Hepatocyte (in vitro differentiated cells): ENCODE results near the gene SLC25A30. TPM values are rescaled to one million over a fixed set of nuclear protein-coding genes. Genes with fewer than 3 reads are reported as not detected.

ENCODE experiments used
- DNase-seq: peaks from one replicate; pipeline ENCODE4 v3.0.0-alpha.2; 2016; ENCODE audit warnings: low spot score
- H2AFZ ChIP-seq: fragments of 200-600 bp; sonication (generic); 2 replicates; pipeline ENCODE4 v1.6.0; 2016; ENCODE audit warnings: antibody characterized with exemption, mild to moderate bottlenecking
- H3K27ac ChIP-seq: fragments of 200-600 bp; sonication (generic); 2 replicates; pipeline ENCODE4 v1.5.1; 2016; ENCODE audit warnings: mild to moderate bottlenecking
- H3K27me3 ChIP-seq: fragments of 200-600 bp; sonication (generic); 2 replicates; pipeline ENCODE4 v1.6.1; 2016
- H3K36me3 ChIP-seq: fragments of 200-600 bp; sonication (generic); replicated peaks from 2 replicates; pipeline ENCODE4 v1.5.1; 2016; ENCODE audit warnings: low read depth; ENCODE audit not compliant: insufficient read depth
- H3K4me1 ChIP-seq: fragments of 200-600 bp; sonication (generic); 2 replicates; pipeline ENCODE4 v1.5.1; 2016; ENCODE audit warnings: mild to moderate bottlenecking, moderate library complexity; ENCODE audit not compliant: insufficient read depth
- H3K4me2 ChIP-seq: fragments of 200-600 bp; sonication (generic); 2 replicates; pipeline ENCODE4 v1.6.0; 2016
- H3K4me3 ChIP-seq: fragments of 200-600 bp; sonication (generic); 2 replicates; pipeline ENCODE4 v1.5.1; 2016; ENCODE audit warnings: mild to moderate bottlenecking
- H3K79me2 ChIP-seq: fragments of 200-600 bp; sonication (generic); 2 replicates; pipeline ENCODE4 v1.6.0; 2017; ENCODE audit warnings: mild to moderate bottlenecking
- H3K9me2 ChIP-seq: fragments of 200-600 bp; sonication (generic); replicated peaks from 2 replicates; pipeline ENCODE4 v1.6.0; 2017; ENCODE audit warnings: mild to moderate bottlenecking; ENCODE audit not compliant: insufficient read depth
- H3K9me3 ChIP-seq: fragments of 200-600 bp; sonication (generic); 2 replicates; pipeline ENCODE4 v1.5.1; 2016; ENCODE audit warnings: low read depth, mild to moderate bottlenecking
- H4K20me1 ChIP-seq: fragments of 200-600 bp; sonication (generic); 2 replicates; pipeline ENCODE4 v1.6.0; 2016; ENCODE audit warnings: mild to moderate bottlenecking; ENCODE audit not compliant: insufficient read depth, poor library complexity, severe bottlenecking
- EZH2 ChIP-seq: fragments of 200-600 bp; sonication (generic); IDR thresholded peaks from 2 replicates; pipeline ENCODE4 v1.6.1; 2016; ENCODE audit warnings: antibody characterized with exemption, mild to moderate bottlenecking, borderline replicate concordance
- EZH2phosphoT487 ChIP-seq: fragments of 200-600 bp; sonication (generic); IDR thresholded peaks from one replicate; pipeline ENCODE4 v1.6.1; 2018; ENCODE audit warnings: antibody characterized with exemption, mild to moderate bottlenecking, low read depth, moderate library complexity; ENCODE audit not compliant: unreplicated experiment, severe bottlenecking
- WGBS: methylation state at CpG from one replicate; pipeline ENCODE4 v1.1.6; 2016; ENCODE audit warnings: low lambda C conversion rate; ENCODE audit errors: missing lambda C conversion rate; 5-methylcytosine and 5-hydroxymethylcytosine counted together
- polyA plus RNA-seq: library from polyadenylated mRNA; unstranded; fragments of >200 nt; fragmentation: Nextera tagmentation; extraction: Ambion mirVana; gene quantifications from 2 replicates; pipeline ENCODE4 v1.2.1, GENCODE V29; 2016
- total RNA-seq: library from RNA; depleted of rRNA; stranded (reverse); fragments of >200 nt; gene quantifications from 2 replicates; pipeline ENCODE4 v1.2.3, GENCODE V29; 2014
- TF ChIP-seq, protein P1 (sequence below): fragments of 200-600 bp; sonication (generic); IDR thresholded peaks from 2 replicates; pipeline ENCODE4 v1.5.1; 2016; ENCODE audit warnings: antibody characterized with exemption, mild to moderate bottlenecking; ENCODE audit not compliant: poor library complexity

Gene SLC25A30
- total and polyA plus RNA-seq, 2 experiments from 2014 or later: 2.8 to 13.3 TPM

GRCh38 chr13:45411221-45411620 is 7.0 kb downstream of the SLC25A30 start:
- Histone ChIP-seq H3K27me3 (no peaks in the 10 kb centered on the region), H3K4me3 (no peak overlapping the region), H2AFZ (no peak overlapping the region), H3K9me2 (no peaks in the 10 kb centered on the region), H3K79me2 (peaks cover 27% of the 10 kb centered on the region), H3K4me1 (peaks cover 9% of the 10 kb centered on the region), H4K20me1 (no peaks in the 10 kb centered on the region), H3K9me3 (no peaks in the 10 kb centered on the region), H3K4me2 (no peak overlapping the region), H3K36me3 (no peaks in the 10 kb centered on the region), H3K27ac (no peak overlapping the region)
- 62% methylated on average over 4 of the region's 4 CpGs for WGBS
- no peak for TF ChIP-seq EZH2
- TF ChIP-seq EZH2phosphoT487: no peak
- TF ChIP-seq, protein P1, sequence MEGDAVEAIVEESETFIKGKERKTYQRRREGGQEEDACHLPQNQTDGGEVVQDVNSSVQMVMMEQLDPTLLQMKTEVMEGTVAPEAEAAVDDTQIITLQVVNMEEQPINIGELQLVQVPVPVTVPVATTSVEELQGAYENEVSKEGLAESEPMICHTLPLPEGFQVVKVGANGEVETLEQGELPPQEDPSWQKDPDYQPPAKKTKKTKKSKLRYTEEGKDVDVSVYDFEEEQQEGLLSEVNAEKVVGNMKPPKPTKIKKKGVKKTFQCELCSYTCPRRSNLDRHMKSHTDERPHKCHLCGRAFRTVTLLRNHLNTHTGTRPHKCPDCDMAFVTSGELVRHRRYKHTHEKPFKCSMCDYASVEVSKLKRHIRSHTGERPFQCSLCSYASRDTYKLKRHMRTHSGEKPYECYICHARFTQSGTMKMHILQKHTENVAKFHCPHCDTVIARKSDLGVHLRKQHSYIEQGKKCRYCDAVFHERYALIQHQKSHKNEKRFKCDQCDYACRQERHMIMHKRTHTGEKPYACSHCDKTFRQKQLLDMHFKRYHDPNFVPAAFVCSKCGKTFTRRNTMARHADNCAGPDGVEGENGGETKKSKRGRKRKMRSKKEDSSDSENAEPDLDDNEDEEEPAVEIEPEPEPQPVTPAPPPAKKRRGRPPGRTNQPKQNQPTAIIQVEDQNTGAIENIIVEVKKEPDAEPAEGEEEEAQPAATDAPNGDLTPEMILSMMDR: no peak
- DNase-seq: no peak

- H3K4me3 ChIP-seq: no peak overlapping the region
- H3K9me3 ChIP-seq: no peaks in the 10 kb centered on the region
- H3K9me2 ChIP-seq: no peaks in the 10 kb centered on the region
- H4K20me1 ChIP-seq: no peaks in the 10 kb centered on the region
- no peak overlapping the region for H3K4me2 ChIP-seq
- H3K27me3 ChIP-seq: no peaks in the 10 kb centered on the region
- H3K36me3 ChIP-seq: no peaks in the 10 kb centered on the region
- no peak overlapping the region for H2AFZ ChIP-seq
- no peak overlapping the region for H3K27ac ChIP-seq
- H3K4me1 ChIP-seq: peaks cover 9% of the 10 kb centered on the region
- 100% methylated on average over 12 of the region's 12 CpGs for WGBS
- TF ChIP-seq EZH2phosphoT487 (no peak), EZH2 (no peak)
- TF ChIP-seq, protein P1: no peak
- peaks cover 22% of the 10 kb centered on the region for H3K79me2 ChIP-seq
- no peak for DNase-seq
These were observed 7.7 kb downstream of the SLC25A30 start for GRCh38 chr13:45410466-45410865.

GRCh38 chr13:45410001-45410400 is 8.2 kb downstream of the SLC25A30 start:
- DNase-seq: no peak
- no peaks in the 10 kb centered on the region for H3K36me3 ChIP-seq
- H3K4me3 ChIP-seq: no peak overlapping the region
- WGBS: 83% methylated on average over 2 of the region's 2 CpGs
- no peaks in the 10 kb centered on the region for H4K20me1 ChIP-seq
- peaks cover 4% of the 10 kb centered on the region for H3K4me1 ChIP-seq
- no peak overlapping the region for H3K4me2 ChIP-seq
- no peaks in the 10 kb centered on the region for H3K9me3 ChIP-seq
- TF ChIP-seq EZH2: no peak
- no peak for TF ChIP-seq EZH2phosphoT487
- TF ChIP-seq, protein P1: no peak
- no peaks in the 10 kb centered on the region for H3K27me3 ChIP-seq
- no peaks in the 10 kb centered on the region for H3K9me2 ChIP-seq
- no peak overlapping the region for H2AFZ ChIP-seq
- no peak overlapping the region for H3K27ac ChIP-seq
- H3K79me2 ChIP-seq: peaks cover 22% of the 10 kb centered on the region

DNA sequence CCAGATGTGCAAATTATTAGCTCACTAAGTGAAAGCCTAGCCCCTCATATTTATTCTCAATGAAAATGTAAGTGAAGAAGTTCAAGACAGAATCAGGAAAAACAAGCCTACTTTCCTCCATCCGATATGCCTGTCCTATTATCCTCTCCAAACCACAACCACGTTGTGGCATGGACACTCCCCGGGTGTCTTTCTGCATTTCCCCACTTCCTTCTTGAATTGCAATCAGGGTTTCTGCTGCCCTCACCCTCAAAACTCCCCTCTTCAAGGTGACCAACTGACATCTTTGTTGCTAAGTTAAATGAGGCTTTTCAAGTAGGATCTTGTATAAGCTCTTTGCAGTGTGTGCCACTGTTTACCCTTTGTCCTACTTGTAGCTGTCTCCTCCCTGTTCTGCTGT is 11.8 kb downstream of the SLC25A30 start:
- WGBS: 87% methylated on average over 3 of the region's 3 CpGs
- no peaks in the 10 kb centered on the region for H3K27me3 ChIP-seq
- H3K9me3 ChIP-seq: no peaks in the 10 kb centered on the region
- no peaks in the 10 kb centered on the region for H4K20me1 ChIP-seq
- H2AFZ ChIP-seq: no peak overlapping the region
- no peaks in the 10 kb centered on the region for H3K79me2 ChIP-seq
- H3K4me1 ChIP-seq: no peaks in the 10 kb centered on the region
- TF ChIP-seq EZH2: no peak
- TF ChIP-seq, protein P1: no peak
- TF ChIP-seq EZH2phosphoT487: no peak
- DNase-seq: no peak
- H3K27ac ChIP-seq: no peak overlapping the region
- no peak overlapping the region for H3K4me3 ChIP-seq
- H3K36me3 ChIP-seq: no peaks in the 10 kb centered on the region
- H3K4me2 ChIP-seq: no peak overlapping the region
- H3K9me2 ChIP-seq: no peaks in the 10 kb centered on the region
